ENCODE measurements around the gene SMG9.

Gene SMG9

GRCh38 chr19:43705729-43706128, 49.0 kb downstream of the SMG9 start:
- no peaks in the 10 kb centered on the region for H3K27me3 Mint-ChIP-seq
- H3K4me3 Mint-ChIP-seq, result no peak overlapping the region
- no peak overlapping the region for H3K27ac Mint-ChIP-seq
- H3K9me3 Mint-ChIP-seq (ENCODE audit: low read depth), result peaks cover 5% of the 10 kb centered on the region
- H3K36me3 Mint-ChIP-seq, result peaks cover 6% of the 10 kb centered on the region
- peaks cover 14% of the 10 kb centered on the region for H3K4me1 Mint-ChIP-seq (ENCODE audit: low read depth)

GRCh38 chr19:43704002-43704705, 50.6 kb downstream of the SMG9 start:
- H3K4me3 Mint-ChIP-seq, result no peak overlapping the region
- no peaks in the 10 kb centered on the region for H3K27me3 Mint-ChIP-seq
- peaks cover 4% of the 10 kb centered on the region for H3K36me3 Mint-ChIP-seq
- no peak overlapping the region for H3K27ac Mint-ChIP-seq
- H3K9me3 Mint-ChIP-seq (ENCODE audit: low read depth), result peaks cover 5% of the 10 kb centered on the region
- H3K4me1 Mint-ChIP-seq (ENCODE audit: low read depth), result peaks cover 24% of the 10 kb centered on the region

GRCh38 chr19:43700395-43701000, 54.3 kb downstream of the SMG9 start:
- Mint-ChIP-seq H3K36me3 (peaks cover 3% of the 10 kb centered on the region), H3K4me3 (peak overlapping the region; percentile 89), H3K27ac (peak overlapping the region; percentile 97), H3K4me1 (ENCODE audit: low read depth) (peaks cover 28% of the 10 kb centered on the region), H3K27me3 (peaks cover 7% of the 10 kb centered on the region), H3K9me3 (ENCODE audit: low read depth) (peaks cover 5% of the 10 kb centered on the region)

DNA sequence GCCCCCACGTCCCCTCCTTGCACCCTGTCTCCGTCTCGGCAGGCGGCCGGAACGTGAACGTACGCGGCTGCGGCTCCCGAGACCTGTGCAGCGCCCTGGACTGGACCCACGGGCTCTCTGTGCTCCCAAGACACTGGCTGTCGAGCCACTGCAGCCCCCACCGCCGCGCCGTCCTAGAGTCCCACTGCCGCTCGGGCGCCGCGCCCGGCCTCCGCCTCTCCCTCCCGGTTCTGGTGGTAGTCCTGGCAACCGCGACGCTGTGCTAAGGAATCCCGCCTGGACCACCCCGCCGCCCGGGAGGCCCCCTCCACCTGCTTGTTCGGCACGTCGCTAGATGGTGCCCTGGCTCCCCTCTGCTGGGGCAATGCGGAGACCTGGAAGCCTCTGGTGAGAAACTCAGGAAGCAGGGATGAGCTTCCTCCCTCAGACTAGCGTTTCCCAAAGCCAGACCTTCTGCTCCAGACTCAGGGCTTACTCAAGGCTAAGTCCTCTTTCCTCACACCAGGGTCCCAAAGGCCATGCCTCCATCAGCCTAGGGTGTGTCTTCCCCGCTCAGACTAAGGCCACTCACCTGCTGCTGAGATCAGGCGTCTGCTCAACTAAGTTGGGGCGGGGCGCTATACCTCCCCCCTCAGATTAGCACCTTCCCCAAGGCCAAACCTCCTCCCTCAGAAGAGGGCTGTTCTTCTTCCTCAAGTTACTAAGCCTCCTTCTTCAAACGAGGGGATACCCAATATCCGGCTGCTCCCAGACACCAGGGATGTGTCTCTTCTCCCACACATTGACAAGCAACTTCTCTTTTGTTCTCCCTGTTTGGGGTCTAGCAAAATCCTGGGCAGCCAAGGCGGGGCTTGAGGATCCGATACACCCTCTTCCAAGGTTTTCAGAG, 55.0 kb downstream of the SMG9 start:
- Mint-ChIP-seq H3K36me3 (peaks cover 3% of the 10 kb centered on the region), H3K4me3 (peak overlapping the region; percentile 89), H3K27ac (peak overlapping the region; percentile 54), H3K4me1 (ENCODE audit: low read depth) (peaks cover 28% of the 10 kb centered on the region), H3K27me3 (peaks cover 7% of the 10 kb centered on the region), H3K9me3 (ENCODE audit: low read depth) (peaks cover 5% of the 10 kb centered on the region)

- Mint-ChIP-seq H3K4me1 (ENCODE audit: low read depth) (peaks cover 27% of the 10 kb centered on the region), H3K27me3 (peaks cover 7% of the 10 kb centered on the region), H3K36me3 (peaks cover 3% of the 10 kb centered on the region), H3K27ac (no peak overlapping the region), H3K4me3 (no peak overlapping the region), H3K9me3 (ENCODE audit: low read depth) (peaks cover 5% of the 10 kb centered on the region)
Measured at GRCh38 chr19:43697295-43697694, 57.5 kb downstream of the SMG9 start.

- H3K27me3 Mint-ChIP-seq, result peaks cover 7% of the 10 kb centered on the region
- peaks cover 17% of the 10 kb centered on the region for H3K4me1 Mint-ChIP-seq (ENCODE audit: low read depth)
- H3K4me3 Mint-ChIP-seq, result no peak overlapping the region
- peaks cover 1% of the 10 kb centered on the region for H3K9me3 Mint-ChIP-seq (ENCODE audit: low read depth)
- H3K36me3 Mint-ChIP-seq, result peaks cover 5% of the 10 kb centered on the region
- no peak overlapping the region for H3K27ac Mint-ChIP-seq
Measured at GRCh38 chr19:43695985-43696704, 58.6 kb downstream of the SMG9 start.

DNA sequence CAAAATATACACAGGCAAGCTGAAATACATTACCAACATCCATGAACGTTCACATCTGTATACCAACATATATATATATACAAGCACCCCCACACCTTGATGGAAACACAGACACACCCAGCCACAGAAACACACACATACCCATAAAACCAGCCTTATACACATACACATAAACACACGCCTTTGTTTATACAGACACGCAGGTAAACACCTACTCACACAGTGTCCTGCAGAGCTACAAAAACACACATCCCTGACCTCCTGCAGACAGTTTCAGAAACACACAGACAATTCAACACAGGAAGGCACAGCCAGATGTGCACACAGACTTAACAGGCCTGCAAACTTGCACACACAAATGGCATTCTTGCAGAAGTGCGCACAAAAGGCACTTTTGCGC, 60.2 kb downstream of the SMG9 start:
- Mint-ChIP-seq H3K4me3 (no peak overlapping the region), H3K4me1 (ENCODE audit: low read depth) (peaks cover 3% of the 10 kb centered on the region), H3K36me3 (peaks cover 5% of the 10 kb centered on the region), H3K27me3 (peaks cover 7% of the 10 kb centered on the region), H3K27ac (no peak overlapping the region), H3K9me3 (ENCODE audit: low read depth) (no peaks in the 10 kb centered on the region)

GRCh38 chr19:43692877-43693276, 61.9 kb downstream of the SMG9 start:
- Mint-ChIP-seq H3K4me3 (no peak overlapping the region), H3K27ac (no peak overlapping the region), H3K27me3 (peaks cover 5% of the 10 kb centered on the region), H3K9me3 (ENCODE audit: low read depth) (no peaks in the 10 kb centered on the region), H3K36me3 (peaks cover 5% of the 10 kb centered on the region), H3K4me1 (ENCODE audit: low read depth) (peaks cover 1% of the 10 kb centered on the region)

- Mint-ChIP-seq H3K4me3 (no peak overlapping the region), H3K27ac (no peak overlapping the region), H3K36me3 (peaks cover 5% of the 10 kb centered on the region), H3K4me1 (ENCODE audit: low read depth) (no peaks in the 10 kb centered on the region), H3K9me3 (ENCODE audit: low read depth) (no peaks in the 10 kb centered on the region), H3K27me3 (peaks cover 3% of the 10 kb centered on the region)
Measured at GRCh38 chr19:43692385-43692784, 62.4 kb downstream of the SMG9 start.

GRCh38 chr19:43691755-43692154, 63.0 kb downstream of the SMG9 start:
- no peak overlapping the region for H3K4me3 Mint-ChIP-seq
- no peaks in the 10 kb centered on the region for H3K9me3 Mint-ChIP-seq (ENCODE audit: low read depth)
- peaks cover 5% of the 10 kb centered on the region for H3K36me3 Mint-ChIP-seq
- no peaks in the 10 kb centered on the region for H3K4me1 Mint-ChIP-seq (ENCODE audit: low read depth)
- no peak overlapping the region for H3K27ac Mint-ChIP-seq
- peaks cover 3% of the 10 kb centered on the region for H3K27me3 Mint-ChIP-seq

DNA sequence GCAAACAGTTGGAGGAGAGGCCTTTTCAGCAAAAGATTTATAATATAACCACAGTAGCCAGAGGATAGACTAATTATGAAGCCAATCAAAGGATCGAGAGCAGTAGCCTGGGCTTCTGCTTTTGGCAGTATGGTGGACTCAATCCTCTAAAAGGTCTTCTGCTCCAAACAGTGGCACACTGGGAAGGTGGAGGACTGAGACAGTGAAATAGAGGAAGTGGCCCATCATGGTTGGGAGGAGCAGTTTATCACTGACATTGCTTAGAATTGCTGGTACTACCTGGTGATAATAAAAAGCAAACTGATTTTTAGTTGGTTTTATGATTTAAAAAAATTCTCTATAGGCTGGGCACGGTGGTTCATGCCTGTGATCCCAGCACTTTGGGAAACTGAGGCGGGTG, 63.9 kb downstream of the SMG9 start:
- Mint-ChIP-seq H3K9me3 (ENCODE audit: low read depth) (no peaks in the 10 kb centered on the region), H3K27me3 (no peaks in the 10 kb centered on the region), H3K36me3 (peaks cover 2% of the 10 kb centered on the region), H3K27ac (no peak overlapping the region), H3K4me1 (ENCODE audit: low read depth) (no peaks in the 10 kb centered on the region), H3K4me3 (no peak overlapping the region)

GRCh38 chr19:43690444-43690843, 64.3 kb downstream of the SMG9 start:
- Mint-ChIP-seq H3K27me3 (no peaks in the 10 kb centered on the region), H3K27ac (no peak overlapping the region)

DNA sequence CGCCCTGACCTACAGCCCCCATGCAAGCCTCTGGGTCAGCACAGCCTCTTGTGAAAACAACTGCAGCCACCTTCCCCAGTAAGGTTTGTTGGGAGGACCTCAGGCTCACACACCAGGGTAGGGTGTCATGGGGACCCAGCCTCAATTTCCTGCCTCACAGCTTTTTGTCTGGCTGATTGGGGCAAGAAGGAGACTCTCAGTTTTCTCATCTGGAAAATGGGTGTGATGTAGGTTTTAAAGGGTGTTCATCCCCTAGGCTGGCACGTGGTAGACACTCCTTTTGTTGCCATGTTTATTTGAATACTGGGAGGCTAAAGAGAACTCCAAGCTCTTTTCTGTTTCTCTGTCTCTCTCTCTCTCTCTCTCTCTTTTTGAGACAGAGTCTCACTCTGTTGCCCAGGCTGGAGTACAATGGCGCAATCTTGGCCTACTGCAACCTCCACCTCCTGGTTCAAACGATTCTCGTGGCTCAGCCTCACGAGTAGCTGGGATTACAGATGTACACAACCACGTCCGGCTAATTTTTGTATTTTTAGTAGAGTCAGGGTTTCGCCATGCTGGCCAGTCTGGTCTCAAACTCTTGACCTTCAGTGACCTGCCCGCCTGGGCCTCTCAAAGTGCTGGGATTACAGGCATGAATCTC, 66.6 kb downstream of the SMG9 start:
- no peaks in the 10 kb centered on the region for H3K4me1 Mint-ChIP-seq (ENCODE audit: low read depth)
- H3K36me3 Mint-ChIP-seq, result peaks cover 2% of the 10 kb centered on the region
- H3K27ac Mint-ChIP-seq, result no peak overlapping the region
- H3K27me3 Mint-ChIP-seq, result no peaks in the 10 kb centered on the region
- no peaks in the 10 kb centered on the region for H3K9me3 Mint-ChIP-seq (ENCODE audit: low read depth)
- H3K4me3 Mint-ChIP-seq, result no peak overlapping the region

More at GRCh38 chr19:43690444-43690843, 64.3 kb downstream of the SMG9 start:
- no peaks in the 10 kb centered on the region for H3K9me3 Mint-ChIP-seq (ENCODE audit: low read depth)
- no peaks in the 10 kb centered on the region for H3K4me1 Mint-ChIP-seq (ENCODE audit: low read depth)
- no peak overlapping the region for H3K4me3 Mint-ChIP-seq
- peaks cover 2% of the 10 kb centered on the region for H3K36me3 Mint-ChIP-seq

- Mint-ChIP-seq H3K4me1 (ENCODE audit: low read depth) (no peaks in the 10 kb centered on the region), H3K4me3 (no peak overlapping the region), H3K9me3 (ENCODE audit: low read depth) (no peaks in the 10 kb centered on the region), H3K27me3 (no peaks in the 10 kb centered on the region), H3K36me3 (peaks cover 2% of the 10 kb centered on the region), H3K27ac (no peak overlapping the region)
Measured at GRCh38 chr19:43687660-43687997, 67.1 kb downstream of the SMG9 start.
